Measurements from ENCODE around the gene NXT1.
"Not testable (repeated sequence)": the region's sequence is repeated elsewhere in the genome, so short reads cannot be mapped to it uniquely, and the experiment has no call there.

NXT1 gene

GRCh38 chr20:23350196-23350903 lies at the start of gene NXT1:
TSS of gene NXT1 (plus strand) at chr20:23350791. CDS start at chr20:23354042, 3,251 bp downstream.
- DNase-seq (ENCODE audit: low read depth, low spot score), result peak; percentile 93

- DNase-seq (ENCODE audit: low read depth, low spot score), result no peak
Measured at GRCh38 chr20:23301436-23302050, 49.0 kb upstream of the NXT1 start.

- no peak for DNase-seq (ENCODE audit: low read depth, low spot score)
Measured at GRCh38 chr20:23302386-23302785, 48.2 kb upstream of the NXT1 start.

DNA sequence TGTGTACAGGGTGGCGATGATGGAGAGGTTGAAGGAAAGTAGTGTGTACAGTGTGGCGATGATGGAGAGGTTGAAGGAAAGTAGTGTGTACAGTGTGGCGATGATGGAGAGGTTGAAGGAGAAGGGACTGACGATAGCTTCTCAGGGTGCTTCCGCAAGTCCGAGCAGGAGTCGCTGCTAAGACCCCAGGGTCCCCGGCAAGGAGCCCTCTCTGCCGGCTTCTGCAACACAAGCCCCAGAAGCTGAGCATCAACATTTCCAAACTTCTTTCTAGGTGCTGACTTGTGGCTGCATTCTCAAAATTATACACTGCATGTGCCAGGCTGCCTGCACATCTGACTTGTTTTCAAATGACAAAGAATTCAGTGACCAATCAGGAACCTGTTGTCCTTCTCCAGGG lies 47.8 kb upstream of the NXT1 start:
- no peak for DNase-seq (ENCODE audit: low read depth, low spot score)

- no peak for DNase-seq (ENCODE audit: low read depth, low spot score)
Measured at GRCh38 chr20:23303325-23304102, 47.1 kb upstream of the NXT1 start.

- no peak for DNase-seq (ENCODE audit: low read depth, low spot score)
Measured at GRCh38 chr20:23304616-23305015, 46.0 kb upstream of the NXT1 start.

GRCh38 chr20:23305098-23305497 lies 45.5 kb upstream of the NXT1 start:
- no peak for DNase-seq (ENCODE audit: low read depth, low spot score)

DNA sequence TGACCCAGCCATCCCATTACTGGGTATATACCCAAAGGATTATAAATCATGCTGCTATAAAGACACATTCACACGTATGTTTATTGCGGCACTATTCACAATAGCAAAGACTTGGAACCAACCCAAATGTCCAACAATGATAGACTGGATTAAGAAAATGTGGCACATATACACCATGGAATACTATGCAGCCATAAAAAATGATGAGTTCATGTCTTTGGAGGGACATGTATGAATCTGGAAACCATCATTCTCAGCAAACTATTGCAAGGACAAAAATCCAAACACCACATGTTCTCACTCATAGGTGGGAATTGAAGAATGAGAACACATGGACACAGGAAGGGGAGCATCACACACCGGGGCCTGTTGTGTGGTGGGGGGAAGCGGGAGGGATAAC lies 43.2 kb upstream of the NXT1 start:
- DNase-seq (ENCODE audit: low read depth, low spot score), result not testable (repeated sequence)

- no peak for DNase-seq (ENCODE audit: low read depth, low spot score)
Measured at GRCh38 chr20:23308024-23308423, 42.6 kb upstream of the NXT1 start.

GRCh38 chr20:23308908-23309307 lies 41.7 kb upstream of the NXT1 start:
- DNase-seq (ENCODE audit: low read depth, low spot score), result no peak

- no peak for DNase-seq (ENCODE audit: low read depth, low spot score)
Measured at GRCh38 chr20:23309781-23310180, 40.8 kb upstream of the NXT1 start.

- no peak for DNase-seq (ENCODE audit: low read depth, low spot score)
Measured at GRCh38 chr20:23311947-23312506, 38.6 kb upstream of the NXT1 start.

DNA sequence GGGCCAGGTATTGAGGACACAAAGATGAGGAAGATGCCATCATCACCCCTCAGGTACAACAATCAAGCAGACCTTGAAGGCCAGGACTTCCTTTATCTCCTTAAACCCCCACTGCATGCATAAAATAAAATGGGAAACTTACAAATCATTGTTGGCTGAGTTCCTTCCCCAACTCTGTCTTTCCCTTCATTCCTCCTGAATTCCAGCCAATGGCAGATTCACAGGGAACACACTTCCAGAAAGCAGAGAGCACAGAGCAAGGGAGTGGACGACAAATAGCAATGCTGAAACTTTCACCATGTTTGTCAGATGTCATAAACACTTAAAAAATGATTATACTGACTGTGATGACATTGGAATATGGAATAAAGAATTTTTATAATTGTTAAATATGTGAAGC lies 37.3 kb upstream of the NXT1 start:
- DNase-seq (ENCODE audit: low read depth, low spot score), result no peak

DNA sequence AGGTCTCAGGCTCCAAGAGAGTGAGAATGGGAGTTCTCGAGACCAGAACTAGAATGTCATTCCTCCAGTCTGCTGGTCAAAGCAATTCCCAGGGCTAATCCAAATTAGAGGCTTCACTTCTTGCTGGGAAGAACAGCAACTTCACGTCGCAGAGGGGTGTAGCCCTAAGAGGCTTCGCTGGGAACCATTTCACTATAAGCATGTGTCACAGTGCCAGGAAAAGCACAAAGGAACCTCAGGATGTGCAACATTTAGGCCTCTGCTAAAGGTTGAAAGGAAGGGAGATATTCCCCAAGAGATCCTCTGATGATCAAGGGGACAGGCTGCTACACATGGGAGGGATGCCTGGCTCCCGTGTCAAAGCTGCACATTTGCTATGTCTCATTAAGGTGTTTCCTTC lies 35.9 kb upstream of the NXT1 start:
- DNase-seq (ENCODE audit: low read depth, low spot score), result no peak

- no peak for DNase-seq (ENCODE audit: low read depth, low spot score)
Measured at GRCh38 chr20:23315099-23315498, 35.5 kb upstream of the NXT1 start.

GRCh38 chr20:23316626-23317025 lies 34.0 kb upstream of the NXT1 start:
- no peak for DNase-seq (ENCODE audit: low read depth, low spot score)

GRCh38 chr20:23317081-23317480 lies 33.5 kb upstream of the NXT1 start:
- DNase-seq (ENCODE audit: low read depth, low spot score), result no peak

GRCh38 chr20:23318347-23318746 lies 32.2 kb upstream of the NXT1 start:
- DNase-seq (ENCODE audit: low read depth, low spot score), result no peak

DNA sequence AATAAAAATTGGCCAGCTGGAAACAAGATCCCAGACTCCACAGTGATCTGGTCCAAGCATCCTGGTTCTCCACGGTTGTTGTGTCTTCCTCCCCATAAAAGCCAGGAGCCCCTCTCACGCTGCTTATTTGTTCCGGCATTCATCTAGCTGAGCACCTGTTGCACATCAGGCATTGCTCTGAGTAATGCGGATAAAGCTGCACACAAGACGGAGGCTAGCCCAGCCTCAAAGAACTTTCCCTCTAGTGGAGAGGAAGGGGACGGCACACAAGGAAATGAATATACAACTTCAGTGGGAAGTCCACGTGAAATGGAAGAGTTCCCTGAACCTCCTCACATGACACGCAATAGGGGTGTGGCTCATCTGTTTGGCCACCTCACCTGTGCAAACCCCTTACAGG lies 30.3 kb upstream of the NXT1 start:
- DNase-seq (ENCODE audit: low read depth, low spot score), result no peak

DNA sequence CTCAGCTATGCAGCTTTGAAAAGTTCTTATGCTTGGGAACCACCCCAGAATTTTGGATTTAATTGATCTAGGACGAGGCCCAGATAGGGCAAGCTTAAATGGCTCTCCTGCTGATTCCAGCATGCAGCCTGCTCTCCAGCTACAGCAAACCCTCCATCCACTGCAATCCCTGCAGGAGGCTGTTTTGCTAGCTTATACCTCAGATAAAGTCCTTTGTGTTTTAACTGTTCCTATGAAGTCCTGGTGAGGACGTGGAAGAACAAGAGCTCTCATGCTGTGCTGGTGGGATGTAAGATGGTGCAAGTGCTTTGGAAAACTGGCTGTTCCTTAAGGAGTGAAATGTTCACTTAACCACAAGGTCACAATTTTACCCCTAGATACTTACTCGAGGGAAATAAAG lies 25.5 kb upstream of the NXT1 start:
- no peak for DNase-seq (ENCODE audit: low read depth, low spot score)

DNA sequence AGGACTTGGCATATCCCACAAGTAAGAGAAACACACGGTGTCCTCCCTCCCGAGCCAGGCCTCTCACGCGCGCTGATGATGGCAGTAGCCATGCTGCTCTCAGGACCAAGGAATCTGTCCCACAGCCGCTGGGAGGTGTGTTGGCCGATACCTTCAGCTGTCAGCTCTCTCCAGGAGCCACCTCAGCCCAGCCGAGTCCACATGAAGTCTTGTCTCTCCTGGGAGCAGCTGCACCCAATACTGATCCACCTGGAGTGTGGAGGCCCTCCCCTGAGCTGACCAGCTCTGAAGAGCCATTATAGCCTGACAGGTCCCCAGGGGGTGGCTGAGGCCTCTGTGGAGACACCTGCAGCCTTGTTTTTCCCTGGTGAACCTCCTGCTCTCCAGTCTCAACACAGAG lies 23.8 kb upstream of the NXT1 start:
- DNase-seq (ENCODE audit: low read depth, low spot score), result no peak

GRCh38 chr20:23327617-23328333 lies 22.8 kb upstream of the NXT1 start:
- DNase-seq (ENCODE audit: low read depth, low spot score), result no peak
